Nephron (organoid): ENCODE results near the gene CLASP2.
"Not testable (repeated sequence)": the region's sequence is repeated elsewhere in the genome, so short reads cannot be mapped to it uniquely, and the experiment has no call there.

Source experiments
- H3K27ac Mint-ChIP-seq, 3 experiments: 2 replicates each; pipeline ENCODE4 v1.8.0; 2020; ENCODE audit warnings: mixed read lengths in 3 of 3, mild to moderate bottlenecking in 2 of 3, moderate library complexity in 1 of 3
- H3K27me3 Mint-ChIP-seq: 2 replicates; pipeline ENCODE4 v1.8.0; 2021; ENCODE audit warnings: low read depth, mild to moderate bottlenecking, moderate library complexity, mixed read lengths
- H3K36me3 Mint-ChIP-seq: 2 replicates; pipeline ENCODE4 v1.8.0; 2020; ENCODE audit warnings: low read depth, mixed read lengths
- H3K4me1 Mint-ChIP-seq: 2 replicates; pipeline ENCODE4 v1.8.0; 2020; ENCODE audit warnings: mixed read lengths
- H3K4me3 Mint-ChIP-seq, 3 experiments: 2 replicates each; pipeline ENCODE4 v1.8.0; 2020; ENCODE audit warnings: mild to moderate bottlenecking in 3 of 3, mixed read lengths in 3 of 3, moderate library complexity in 2 of 3
- H3K9me3 Mint-ChIP-seq: 2 replicates; pipeline ENCODE4 v1.8.0; 2020; ENCODE audit warnings: mixed read lengths
- CTCF ChIP-seq, 3 experiments: fragments of 200-600 bp; sonication (generic); IDR thresholded peaks; one replicate each; pipeline ENCODE4 v1.5.0; 2021; ENCODE audit warnings: antibody characterized with exemption in 3 of 3; ENCODE audit not compliant: unreplicated experiment in 3 of 3

The CLASP2 gene

GRCh38 chr3:33682770-33683169 is 35.3 kb downstream of the CLASP2 start:
- H3K9me3 Mint-ChIP-seq, result peaks cover 20% of the 10 kb centered on the region
- H3K4me3 Mint-ChIP-seq, result no peak overlapping the region
- no peaks in the 10 kb centered on the region for H3K4me1 Mint-ChIP-seq
- TF ChIP-seq CTCF (IDR thresholded peaks at IDR 0.05; ENCODE audit: unreplicated experiment in 3 of 3), result no peak
- H3K27ac Mint-ChIP-seq, result no peak overlapping the region
- H3K27me3 Mint-ChIP-seq, result no peaks in the 10 kb centered on the region
- peaks cover 63% of the 10 kb centered on the region for H3K36me3 Mint-ChIP-seq

- Mint-ChIP-seq H3K9me3 (peaks cover 21% of the 10 kb centered on the region), H3K27me3 (no peaks in the 10 kb centered on the region), H3K4me1 (no peaks in the 10 kb centered on the region), H3K27ac (no peak overlapping the region), H3K36me3 (peaks cover 70% of the 10 kb centered on the region), H3K4me3 (no peak overlapping the region)
- no peak for TF ChIP-seq CTCF (IDR thresholded peaks at IDR 0.05; ENCODE audit: unreplicated experiment in 3 of 3)
These were observed 36.4 kb downstream of the CLASP2 start for GRCh38 chr3:33681667-33682066.

DNA sequence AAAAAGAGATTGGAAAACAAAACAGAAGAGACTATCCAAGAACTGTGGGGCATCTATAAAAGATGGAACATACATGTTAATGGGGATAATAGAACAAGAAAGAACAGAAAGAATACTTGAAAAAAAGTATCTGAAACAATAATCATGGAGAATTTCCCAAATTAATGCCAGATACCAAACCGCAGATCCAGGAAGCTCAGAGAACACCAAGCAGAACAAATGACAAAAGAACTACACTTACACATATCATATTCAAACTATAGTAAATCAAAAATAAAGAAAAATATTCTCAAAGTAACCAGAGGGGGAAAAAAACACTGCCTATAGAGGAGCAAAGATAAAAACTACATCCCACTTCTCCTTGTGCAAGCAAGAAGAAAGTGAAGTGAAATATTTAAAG is 40.0 kb downstream of the CLASP2 start:
- TF ChIP-seq CTCF (IDR thresholded peaks at IDR 0.05; ENCODE audit: unreplicated experiment in 3 of 3), result no peak
- H3K27ac Mint-ChIP-seq, result no peak overlapping the region
- peaks cover 69% of the 10 kb centered on the region for H3K36me3 Mint-ChIP-seq
- H3K27me3 Mint-ChIP-seq, result no peaks in the 10 kb centered on the region
- H3K4me1 Mint-ChIP-seq, result no peaks in the 10 kb centered on the region
- no peak overlapping the region for H3K4me3 Mint-ChIP-seq
- peaks cover 29% of the 10 kb centered on the region for H3K9me3 Mint-ChIP-seq

DNA sequence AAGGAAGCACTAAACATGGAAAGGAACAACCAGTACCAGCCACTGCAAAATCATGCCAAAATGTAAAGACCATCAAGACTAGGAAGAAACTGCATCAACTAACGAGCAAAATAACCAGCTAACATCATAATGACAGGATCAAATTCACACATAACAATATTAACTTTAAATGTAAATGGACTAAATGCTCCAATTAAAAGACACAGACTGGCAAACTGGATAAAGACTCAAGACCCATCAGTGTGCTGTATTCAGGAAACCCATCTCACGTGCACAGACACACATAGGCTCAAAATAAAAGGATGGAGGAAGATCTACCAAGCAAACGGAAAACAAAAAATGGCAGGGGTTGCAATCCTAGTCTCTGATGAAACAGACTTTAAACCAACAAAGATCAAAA is 44.6 kb downstream of the CLASP2 start:
- not testable (repeated sequence) for H3K4me1 Mint-ChIP-seq, H3K27ac Mint-ChIP-seq, H3K4me3 Mint-ChIP-seq, H3K27me3 Mint-ChIP-seq
- Mint-ChIP-seq H3K9me3 (peaks cover 34% of the 10 kb centered on the region), H3K36me3 (peaks cover 74% of the 10 kb centered on the region)

DNA sequence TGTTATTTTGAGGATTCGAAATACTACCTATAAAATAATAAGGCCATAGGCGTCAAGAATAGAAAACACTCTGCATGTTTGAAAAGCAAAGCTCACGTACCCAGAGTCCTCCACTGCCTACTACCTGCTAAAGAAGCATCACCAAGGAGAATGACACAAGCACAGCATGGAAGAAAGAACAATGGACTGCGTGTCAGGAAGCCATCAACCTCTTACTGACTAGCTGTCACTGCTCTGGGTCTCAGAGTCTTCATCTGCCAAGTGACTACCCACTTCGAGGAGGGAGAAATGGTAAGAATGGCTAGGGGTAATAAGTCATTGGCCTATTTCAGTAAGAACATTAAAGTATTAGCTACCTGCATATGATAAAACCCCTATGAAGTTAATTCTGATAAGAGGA is 49.4 kb downstream of the CLASP2 start:
- Mint-ChIP-seq H3K27me3 (no peaks in the 10 kb centered on the region), H3K9me3 (peaks cover 18% of the 10 kb centered on the region), H3K27ac (no peak overlapping the region), H3K4me3 (no peak overlapping the region), H3K36me3 (peaks cover 58% of the 10 kb centered on the region), H3K4me1 (no peaks in the 10 kb centered on the region)
- no peak for TF ChIP-seq CTCF (IDR thresholded peaks at IDR 0.05; ENCODE audit: unreplicated experiment in 3 of 3)

DNA sequence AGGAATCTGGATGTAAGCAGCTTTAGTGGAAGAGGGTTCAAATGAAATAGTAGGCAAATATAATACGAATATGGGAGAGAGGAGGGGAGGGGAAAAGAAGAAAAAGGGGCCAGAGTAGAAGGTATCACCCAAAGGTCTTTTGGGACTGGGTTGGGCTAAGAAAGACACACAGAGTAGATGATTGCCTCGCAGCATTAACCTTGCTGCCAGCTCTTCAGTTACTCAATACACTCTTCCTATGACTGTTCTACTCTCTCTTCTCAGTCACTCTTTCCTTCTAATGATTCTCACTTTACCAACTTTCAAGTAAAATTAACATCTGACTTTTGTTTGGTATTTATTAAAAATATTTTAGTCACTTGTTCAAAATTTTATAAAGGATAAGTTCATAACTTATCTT is 52.8 kb downstream of the CLASP2 start:
- no peaks in the 10 kb centered on the region for H3K27me3 Mint-ChIP-seq
- H3K4me1 Mint-ChIP-seq, result peaks cover 9% of the 10 kb centered on the region
- no peak overlapping the region for H3K27ac Mint-ChIP-seq
- no peak overlapping the region for H3K4me3 Mint-ChIP-seq
- no peak for TF ChIP-seq CTCF (IDR thresholded peaks at IDR 0.05; ENCODE audit: unreplicated experiment in 3 of 3)
- peaks cover under 1% of the 10 kb centered on the region for H3K9me3 Mint-ChIP-seq
- peaks cover 32% of the 10 kb centered on the region for H3K36me3 Mint-ChIP-seq
